Activated B cell treated with CpG ODN at 0.5 μM for 24 hours (primary cell): Measurements from ENCODE around the gene MRPL46. TPM values are rescaled to one million over a fixed set of nuclear protein-coding genes. Genes with fewer than 3 reads are reported as not detected.
"Not testable (repeated sequence)": the region's sequence is repeated elsewhere in the genome, so short reads cannot be mapped to it uniquely, and the experiment has no call there.

Source experiments
- ATAC-seq: fragments of 200-7000 bp; cut with Tn5 transposase; one replicate; pipeline ENCODE4 v1.10.0; 2021; ENCODE audit warnings: low read depth, mild to moderate bottlenecking, moderate library complexity
- CTCF ChIA-PET: fragments of 350-600 bp; sonication (Branson Sonifier 250); formaldehyde crosslinking; loops from one replicate; lab custom pipeline; 2021; ENCODE audit warnings: antibody characterized with exemption; lab: Charles Lee
- POLR2A ChIA-PET: fragments of 350-600 bp; sonication (Branson Sonifier 250); formaldehyde crosslinking; loops from one replicate; lab custom pipeline; 2021; ENCODE audit warnings: antibody characterized with exemption; lab: Charles Lee
- DNase-seq: peaks from one replicate; pipeline ENCODE4 v3.0.0; 2022
- H3K27ac Mint-ChIP-seq: one replicate; pipeline ENCODE4 v1.8.0; 2020; ENCODE audit warnings: mixed read lengths
- H3K27me3 Mint-ChIP-seq: one replicate; pipeline ENCODE4 v1.8.0; 2021; ENCODE audit warnings: mixed read lengths
- H3K36me3 Mint-ChIP-seq: one replicate; pipeline ENCODE4 v1.8.0; 2021; ENCODE audit warnings: low read depth, mixed read lengths
- H3K4me1 Mint-ChIP-seq: one replicate; pipeline ENCODE4 v1.8.0; 2021; ENCODE audit warnings: mixed read lengths
- H3K4me3 Mint-ChIP-seq: one replicate; pipeline ENCODE4 v1.8.0; 2020; ENCODE audit warnings: mild to moderate bottlenecking, mixed read lengths
- H3K9me3 Mint-ChIP-seq: one replicate; pipeline ENCODE4 v1.8.0; 2020; ENCODE audit warnings: mixed read lengths
- CTCF ChIP-seq: fragments of 200-600 bp; IDR thresholded peaks from one replicate; pipeline ENCODE4 v1.8.0; 2022; ENCODE audit warnings: antibody characterized with exemption, mild to moderate bottlenecking
- intact Hi-C: fragments of 100-400 bp; cut with micrococcal nuclease; formaldehyde crosslinking; loops from one replicate; pipeline ENCODE4 v1.15.1; 2024
- total RNA-seq: library from RNA; stranded (reverse); gene quantifications from 2 replicates; pipeline ENCODE4 v1.2.3, GENCODE V29; 2022

MRPL46 gene
- total RNA-seq, 1 donor from 2014 or later: 31.2 TPM

- intact Hi-C loops: no loop called here
- no peaks in the 10 kb centered on the region for H3K4me1 Mint-ChIP-seq
- no peak for DNase-seq
- CTCF ChIA-PET: no interaction called here
- POLR2A ChIA-PET: no interaction called here
- H3K27ac Mint-ChIP-seq: no peak overlapping the region
- ATAC-seq: no peak
- no peaks in the 10 kb centered on the region for H3K27me3 Mint-ChIP-seq
- H3K36me3 Mint-ChIP-seq: peaks cover 30% of the 10 kb centered on the region
- TF ChIP-seq CTCF: no peak
- no peaks in the 10 kb centered on the region for H3K9me3 Mint-ChIP-seq
- H3K4me3 Mint-ChIP-seq: no peak overlapping the region
Observed at GRCh38 chr15:88480981-88481380, 13.8 kb upstream of the MRPL46 start.

GRCh38 chr15:88479169-88479568, 12.0 kb upstream of the MRPL46 start:
- TF ChIP-seq CTCF: no peak
- intact Hi-C loops: no loop called here
- no peak for DNase-seq
- ChIA-PET CTCF (no interaction called here), POLR2A (interaction anchor here (0.8 kb wide), 1 partner anchor 12 kb away, joined by 3 read pairs; the partner anchor contains the start of genes MRPL46 and MRPS11)
- no peak overlapping the region for H3K4me3 Mint-ChIP-seq
- H3K27ac Mint-ChIP-seq: no peak overlapping the region
- peaks cover 44% of the 10 kb centered on the region for H3K36me3 Mint-ChIP-seq
- H3K9me3 Mint-ChIP-seq: no peaks in the 10 kb centered on the region
- ATAC-seq: no peak
- H3K27me3 Mint-ChIP-seq: no peaks in the 10 kb centered on the region
- H3K4me1 Mint-ChIP-seq: no peaks in the 10 kb centered on the region

- Mint-ChIP-seq H3K4me3 (no peak overlapping the region), H3K36me3 (peaks cover 52% of the 10 kb centered on the region), H3K9me3 (no peaks in the 10 kb centered on the region), H3K27me3 (no peaks in the 10 kb centered on the region), H3K27ac (no peak overlapping the region), H3K4me1 (no peaks in the 10 kb centered on the region)
- DNase-seq: no peak
- CTCF ChIA-PET: interaction anchor here (1.2 kb wide), 1 partner anchor 186 kb away, joined by 3 read pairs; no protein-coding TSS in a partner anchor
- no peak for TF ChIP-seq CTCF
- intact Hi-C loops: no loop called here
- ATAC-seq: no peak
- POLR2A ChIA-PET: no interaction called here
Observed at GRCh38 chr15:88477904-88478303, 10.7 kb upstream of the MRPL46 start.

GRCh38 chr15:88477126-88477525, 9.9 kb upstream of the MRPL46 start:
- ChIA-PET POLR2A (no interaction called here), CTCF (interaction anchor here (1.0 to 1.2 kb wide), 2 partner anchors 187 to 358 kb away, joined by 3 to 4 read pairs; no protein-coding TSS in a partner anchor)
- no peak for DNase-seq
- Mint-ChIP-seq H3K27me3 (no peaks in the 10 kb centered on the region), H3K9me3 (no peaks in the 10 kb centered on the region), H3K4me3 (no peak overlapping the region), H3K4me1 (peaks cover 4% of the 10 kb centered on the region), H3K36me3 (peaks cover 59% of the 10 kb centered on the region), H3K27ac (no peak overlapping the region)
- intact Hi-C loops: no loop called here
- no peak for TF ChIP-seq CTCF
- no peak for ATAC-seq

- intact Hi-C loops: loop anchor here (1.0 kb wide), 2 partner anchors 145 to 188 kb away; partner anchors contain the start of gene AEN
- TF ChIP-seq CTCF: no peak
- Mint-ChIP-seq H3K4me3 (no peak overlapping the region), H3K4me1 (peaks cover 8% of the 10 kb centered on the region), H3K27ac (no peak overlapping the region), H3K27me3 (no peaks in the 10 kb centered on the region), H3K9me3 (no peaks in the 10 kb centered on the region), H3K36me3 (peaks cover 63% of the 10 kb centered on the region)
- ATAC-seq: peak; percentile 28
- no peak for DNase-seq
- ChIA-PET CTCF (interaction anchor here (1.0 kb wide), 1 partner anchor 358 kb away, joined by 4 read pairs; no protein-coding TSS in a partner anchor), POLR2A (no interaction called here)
Observed at GRCh38 chr15:88476635-88477060, 9.5 kb upstream of the MRPL46 start.

- peaks cover 58% of the 10 kb centered on the region for H3K36me3 Mint-ChIP-seq
- POLR2A ChIA-PET, H3K4me3 Mint-ChIP-seq, H3K4me1 Mint-ChIP-seq, ATAC-seq, DNase-seq, H3K27me3 Mint-ChIP-seq, intact Hi-C loops, H3K27ac Mint-ChIP-seq, H3K9me3 Mint-ChIP-seq: not testable (repeated sequence)
- CTCF ChIA-PET: interaction anchor here (1.8 kb wide), 1 partner anchor 191 kb away, joined by 6 read pairs; no protein-coding TSS in a partner anchor
Observed at GRCh38 chr15:88473661-88474293, 6.6 kb upstream of the MRPL46 start.
